HepG2 (cell line): ENCODE measurements around the gene LRPAP1. TPM values are rescaled to one million over a fixed set of nuclear protein-coding genes. Genes with fewer than 3 reads are reported as not detected.
"Not testable (repeated sequence)": the region's sequence is repeated elsewhere in the genome, so short reads cannot be mapped to it uniquely, and the experiment has no call there.

Experiments used
- ATAC-seq: fragments of 200-7000 bp; cut with Tn5 transposase; 3 replicates; pipeline ENCODE4 v1.9.1; 2020; ENCODE audit warnings: mild to moderate bottlenecking, moderate library complexity
- BruUV-seq: library from RNA; stranded (reverse); fragments of 400-500 nt; replicated peaks from 2 replicates; lab custom pipeline; 2021; lab: Mats Ljungman, UMichigan
- CTCF ChIA-PET: fragments of 300-600 bp; formaldehyde crosslinking; extraction: SDS; loops from one replicate; lab custom pipeline; 2021; ENCODE audit warnings: low total read pairs, inconsistent platforms, low intra/inter-chr PET ratio; lab: Yijun Ruan, JAX
- POLR2A ChIA-PET: fragments of 350-600 bp; sonication (Branson Sonifier 250); formaldehyde crosslinking; loops from one replicate; lab custom pipeline; 2020; ENCODE audit warnings: antibody characterized with exemption, inconsistent platforms; lab: Yijun Ruan, JAX
- DNase-seq: peaks from one replicate; pipeline ENCODE4 v3.0.0-alpha.2; 2015; ENCODE audit warnings: low spot score
- FAIRE-seq: peaks from 3 replicates; lab custom pipeline; 2011; peaks lifted over from hg19 to GRCh38; lab: Jason Lieb, UNC
- H2AFZ ChIP-seq: one replicate; pipeline ENCODE4 v1.6.1; 2011; ENCODE audit warnings: low read length, inconsistent platforms
- H3K27ac ChIP-seq: fragments of 300-600 bp; 3 replicates; pipeline ENCODE4 v1.8.0; 2011; ENCODE audit warnings: mixed run types, mild to moderate bottlenecking, mixed read lengths, low read length, inconsistent platforms; ENCODE audit not compliant: insufficient read depth; ENCODE audit errors: extremely low read length
- H3K27me3 ChIP-seq, 2 experiments: fragments of 200-600 bp in 1 of 2; 2 replicates in 1 of 2; 3 replicates in 1 of 2; pipeline versions ENCODE4 v1.6.0 to v1.8.0; 2011; ENCODE audit warnings: low read length in 2 of 2, mild to moderate bottlenecking in 2 of 2, moderate library complexity in 2 of 2, inconsistent platforms in 1 of 2; ENCODE audit not compliant: insufficient read depth in 2 of 2, control insufficient read depth in 1 of 2
- H3K36me3 ChIP-seq, 2 experiments: fragments of 200-600 bp in 1 of 2; replicated peaks in 1 of 2; 2 replicates in 1 of 2; 3 replicates in 1 of 2; pipeline versions ENCODE4 v1.5.1 to v1.8.0; 2011; ENCODE audit warnings: low read length in 2 of 2, inconsistent platforms in 1 of 2; ENCODE audit not compliant: insufficient read depth in 2 of 2, control insufficient read depth in 1 of 2
- H3K4me1 ChIP-seq: 2 replicates; pipeline ENCODE4 v1.5.1; 2012; ENCODE audit warnings: low read length, inconsistent platforms; ENCODE audit not compliant: insufficient read depth
- H3K4me2 ChIP-seq: 2 replicates; pipeline ENCODE4 v1.6.0; 2011; ENCODE audit warnings: low read depth, low read length, inconsistent platforms
- H3K4me3 ChIP-seq, 3 experiments: fragments of 200-600 bp in 1 of 3; sonication (generic), shearing (Covaris generic) in 1 of 3; replicated peaks in 1 of 3; 2 replicates each; pipeline ENCODE4 v1.5.1; 2011 to 2016; ENCODE audit warnings: low read length in 3 of 3, inconsistent platforms in 2 of 3, low read depth in 2 of 3, mild to moderate bottlenecking in 2 of 3, control low read depth in 1 of 3, mixed read lengths in 1 of 3; ENCODE audit not compliant: insufficient read depth in 1 of 3
- H3K79me2 ChIP-seq: one replicate; pipeline ENCODE4 v1.6.1; 2011; ENCODE audit warnings: low read length, inconsistent platforms; ENCODE audit not compliant: insufficient read depth
- H3K9ac ChIP-seq: 2 replicates; pipeline ENCODE4 v1.6.0; 2011; ENCODE audit warnings: mild to moderate bottlenecking, low read depth, low read length, inconsistent platforms; ENCODE audit not compliant: insufficient read depth
- H3K9me3 ChIP-seq: 2 replicates; pipeline ENCODE4 v1.5.1; 2012; ENCODE audit warnings: mild to moderate bottlenecking, low read length
- H4K20me1 ChIP-seq: 2 replicates; pipeline ENCODE4 v1.6.0; 2011; ENCODE audit warnings: inconsistent platforms, mild to moderate bottlenecking, low read length, moderate library complexity; ENCODE audit not compliant: insufficient read depth
- HBP1 ChIP-seq: IDR thresholded peaks from 2 replicates; pipeline ENCODE4 v1.6.1; 2016; ENCODE audit warnings: low read depth, control low read depth
- ZNF570 ChIP-seq: sonication (generic); formaldehyde crosslinking; IDR thresholded peaks from 2 replicates; pipeline ENCODE4 v1.4.0; 2020; ENCODE audit warnings: mild to moderate bottlenecking, missing genetic modification reagents, borderline replicate concordance
- WGBS: methylation state at CpG from one replicate; pipeline ENCODE4 v1.1.6; 2017; ENCODE audit warnings: low lambda C conversion rate; 5-methylcytosine and 5-hydroxymethylcytosine counted together
- in situ Hi-C: cut with HindIII; loops from 2 replicates; pipeline ENCODE4 v1.10.0; 2017; ENCODE audit warnings: low pct_unique_long_range_greater_than_20kb; ENCODE audit not compliant: extremely low pct_ligation_motif_present
- intact Hi-C: fragments of 100-400 bp; cut with micrococcal nuclease; formaldehyde crosslinking; loops from one replicate; pipeline ENCODE4 v1.10.0; 2022; ENCODE audit not compliant: unreplicated experiment
- polyA plus RNA-seq, 8 experiments: library from polyadenylated mRNA; depleted of rRNA in 3 of 8; stranded (reverse) in 7 of 8; unstranded in 1 of 8; fragments of >200 nt; fragmentation: Illumina TruSeq in 4 of 8; extraction: Trizol in 4 of 8; gene quantifications; 2 replicates each; pipeline versions ENCODE4 v1.2.1 to v1.2.3, GENCODE V29; 2011 to 2016; ENCODE audit warnings: low read depth in 4 of 8, missing spikeins in 1 of 8, mixed read lengths in 1 of 8; ENCODE audit not compliant: insufficient read depth in 1 of 8
- total RNA-seq, 5 experiments: library from RNA; depleted of rRNA; stranded (reverse); fragments of >200 nt; fragmentation: Illumina TruSeq; extraction: Trizol; gene quantifications; 2 replicates each; pipeline ENCODE4 v1.2.3, GENCODE V29; 2016; ENCODE audit warnings: low read depth in 1 of 5

The LRPAP1 gene
- total and polyA plus RNA-seq, 2 of the 13 experiments (the other 11 are each of a cell fraction or from before 2014, with no cell fraction given), result 153 to 191 TPM

DNA sequence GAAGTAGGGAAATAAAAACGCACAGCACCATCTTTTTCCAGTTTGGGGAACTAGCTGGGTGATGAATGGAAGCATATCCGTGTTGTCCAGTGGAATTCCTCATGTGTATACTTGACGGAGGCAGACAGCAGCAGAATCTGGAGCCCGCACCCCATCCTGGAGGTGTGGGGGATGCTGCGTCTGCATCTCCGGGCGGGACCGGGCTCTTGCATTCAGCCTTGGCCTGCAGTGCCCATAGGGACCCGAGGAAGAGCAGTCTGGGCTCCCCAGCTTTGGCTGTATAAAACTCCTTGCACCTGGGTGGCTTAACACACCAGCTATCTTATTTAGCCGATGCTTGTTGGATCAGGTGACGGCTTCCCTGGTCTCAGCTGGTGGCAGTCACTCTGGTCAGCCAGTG is 39.7 kb upstream of the LRPAP1 start (continued):
- TF ChIP-seq HBP1 (CRISPR knock-in tag), result no peak
- no peak for TF ChIP-seq ZNF570 (CRISPR knock-in tag)

- BruUV-seq, CTCF ChIA-PET: not testable (repeated sequence)
- WGBS, result 45% methylated on average over 14 of the region's 15 CpGs
These were observed 38.7 kb upstream of the LRPAP1 start for GRCh38 chr4:3570923-3571322.

GRCh38 chr4:3569611-3570010 is 37.4 kb upstream of the LRPAP1 start:
- H3K4me3 ChIP-seq, DNase-seq, H3K9ac ChIP-seq, ATAC-seq, H3K79me2 ChIP-seq, POLR2A ChIA-PET, H3K4me2 ChIP-seq, H3K27me3 ChIP-seq, CTCF ChIA-PET, FAIRE-seq, in situ Hi-C loops, H4K20me1 ChIP-seq, H3K27ac ChIP-seq, intact Hi-C loops, BruUV-seq, H3K9me3 ChIP-seq, H2AFZ ChIP-seq, H3K4me1 ChIP-seq, H3K36me3 ChIP-seq: not testable (repeated sequence)
- 64% methylated on average over 6 of the region's 15 CpGs for WGBS

More at GRCh38 chr4:3570923-3571322, 38.7 kb upstream of the LRPAP1 start:
- H3K36me3 ChIP-seq, intact Hi-C loops, FAIRE-seq, H2AFZ ChIP-seq, H3K4me3 ChIP-seq, H3K79me2 ChIP-seq, H4K20me1 ChIP-seq, DNase-seq, H3K4me2 ChIP-seq, ATAC-seq, H3K9ac ChIP-seq, in situ Hi-C loops, H3K4me1 ChIP-seq, H3K27me3 ChIP-seq, POLR2A ChIA-PET, H3K27ac ChIP-seq, H3K9me3 ChIP-seq: not testable (repeated sequence)
